ENCODE measurements around the gene COMTD1. TPM values are rescaled to one million over a fixed set of nuclear protein-coding genes. Genes with fewer than 3 reads are reported as not detected.

Gene COMTD1
- total RNA-seq, 3 donors from 2014 or later (not counting 1 experiment from before 2014, with no cell fraction given), result 19.9 to 25.1 (median 20.1) TPM

GRCh38 chr10:75187961-75188426 is 47.8 kb downstream of the COMTD1 start:
- H3K4me3 Mint-ChIP-seq, result peak overlapping the region; percentile 31
- no peaks in the 10 kb centered on the region for H3K27me3 Mint-ChIP-seq (ENCODE audit: low read depth in 2 of 2)
- ATAC-seq (peak; percentile 95 to 97 (median 97)), DNase-seq (peak; percentile 55 to 90)
- H3K9me3 Mint-ChIP-seq, result no peaks in the 10 kb centered on the region
- no peak overlapping the region for H3K4me3 ChIP-seq (ENCODE audit: low read length)
- WGBS (ENCODE audit: insufficient coverage), result 55% methylated on average over 2 of the region's 3 CpGs
- peaks cover 15% of the 10 kb centered on the region for H3K4me1 ChIP-seq (ENCODE audit: control insufficient read depth, insufficient read depth, low read length)
- H3K9me3 ChIP-seq (ENCODE audit: control insufficient read depth, insufficient read depth, low read length), result no peaks in the 10 kb centered on the region
- no peaks in the 10 kb centered on the region for H3K27me3 ChIP-seq (ENCODE audit: control insufficient read depth, insufficient read depth, low read length)
- peaks cover 5 to 8% of the 10 kb centered on the region in 2 donors for H3K4me1 Mint-ChIP-seq
- peak overlapping the region; percentile 70 to 75 for H3K27ac Mint-ChIP-seq
- intact Hi-C loops (cut with micrococcal nuclease), result loop anchor here (1.0 to 10.0 kb wide), 4 partner anchors 23 to 73 kb away; partner anchors contain the start of genes SAMD8 and VDAC2
- peak; percentile 77 for TF ChIP-seq CTCF (IDR thresholded peaks at IDR 0.05)
- H3K36me3 ChIP-seq (ENCODE audit: control insufficient read depth, insufficient read depth, low read length), result no peaks in the 10 kb centered on the region
- H3K27ac ChIP-seq (ENCODE audit: low read length), result peak overlapping the region; percentile 67
- no peaks in the 10 kb centered on the region for H3K36me3 Mint-ChIP-seq

- ATAC-seq (no peak), DNase-seq (no peak)
- Histone ChIP-seq H3K9me3 (ENCODE audit: control insufficient read depth, insufficient read depth, low read length) (no peaks in the 10 kb centered on the region), H3K4me1 (ENCODE audit: control insufficient read depth, insufficient read depth, low read length) (peaks cover 15% of the 10 kb centered on the region), H3K36me3 (ENCODE audit: control insufficient read depth, insufficient read depth, low read length) (no peaks in the 10 kb centered on the region), H3K4me3 (ENCODE audit: low read length) (no peak overlapping the region), H3K27me3 (ENCODE audit: control insufficient read depth, insufficient read depth, low read length) (no peaks in the 10 kb centered on the region), H3K27ac (ENCODE audit: low read length) (no peak overlapping the region)
- H3K36me3 Mint-ChIP-seq, result no peaks in the 10 kb centered on the region
- peaks cover 5 to 8% of the 10 kb centered on the region in 2 donors for H3K4me1 Mint-ChIP-seq
- no peaks in the 10 kb centered on the region for H3K9me3 Mint-ChIP-seq
- no peaks in the 10 kb centered on the region for H3K27me3 Mint-ChIP-seq (ENCODE audit: low read depth in 2 of 2)
- no peak for TF ChIP-seq CTCF (IDR thresholded peaks at IDR 0.05)
- H3K27ac Mint-ChIP-seq, result no peak overlapping the region
- H3K4me3 Mint-ChIP-seq, result no peak overlapping the region
- 60% methylated on average over 4 of the region's 4 CpGs for WGBS (ENCODE audit: insufficient coverage)
- intact Hi-C loops (cut with micrococcal nuclease), result loop anchor here (10.0 kb wide), 1 partner anchor 72 kb away; the partner anchor contains the start of gene SAMD8
Observed at GRCh38 chr10:75186310-75186709, 49.4 kb downstream of the COMTD1 start.

Other genes starting within 250 kb of the COMTD1 start
- 10 to 100 TPM; 26.6 to 30.9 (median 29.6) TPM for gene SAMD8, start 124.3 kb downstream of the COMTD1 start, total RNA-seq
- gene VDAC2, start 25.2 kb downstream of the COMTD1 start, total RNA-seq, result 100 to 1,000 TPM; 110 to 124 (median 117) TPM
- gene ZNF503, start 165.8 kb upstream of the COMTD1 start, total RNA-seq, result 1 to 10 TPM in 1 of 3 donors, under 1 TPM in 2; 0.27 to 1.2 (median 0.73) TPM
- 1 to 10 TPM; 1.4 to 2.4 (median 2.1) TPM for gene LRMDA, start 195.7 kb upstream of the COMTD1 start, total RNA-seq

Data from natural killer cell (primary cell).